ENCODE measurements around the gene GLUL.

DNA sequence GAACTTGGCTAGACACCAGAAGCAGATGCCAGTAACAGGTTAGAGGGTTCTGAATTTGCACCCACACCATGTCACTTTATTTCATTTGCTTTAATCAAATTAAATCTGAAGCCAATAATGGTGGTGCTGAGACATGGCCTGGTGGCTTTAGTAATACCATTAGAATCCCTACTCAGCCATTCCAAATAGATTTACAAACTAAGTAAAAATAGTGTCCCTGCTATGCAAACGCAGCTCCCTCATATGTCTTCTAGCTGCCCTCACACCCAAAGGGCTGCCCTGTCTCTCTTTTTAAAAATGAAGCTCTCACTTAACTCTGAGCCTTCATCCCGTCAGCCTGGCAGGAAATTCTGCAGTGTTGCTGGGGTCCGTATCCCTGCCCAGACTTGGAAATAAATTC lies 21.1 kb downstream of the GLUL start:
- TF ChIP-seq, protein P1, sequence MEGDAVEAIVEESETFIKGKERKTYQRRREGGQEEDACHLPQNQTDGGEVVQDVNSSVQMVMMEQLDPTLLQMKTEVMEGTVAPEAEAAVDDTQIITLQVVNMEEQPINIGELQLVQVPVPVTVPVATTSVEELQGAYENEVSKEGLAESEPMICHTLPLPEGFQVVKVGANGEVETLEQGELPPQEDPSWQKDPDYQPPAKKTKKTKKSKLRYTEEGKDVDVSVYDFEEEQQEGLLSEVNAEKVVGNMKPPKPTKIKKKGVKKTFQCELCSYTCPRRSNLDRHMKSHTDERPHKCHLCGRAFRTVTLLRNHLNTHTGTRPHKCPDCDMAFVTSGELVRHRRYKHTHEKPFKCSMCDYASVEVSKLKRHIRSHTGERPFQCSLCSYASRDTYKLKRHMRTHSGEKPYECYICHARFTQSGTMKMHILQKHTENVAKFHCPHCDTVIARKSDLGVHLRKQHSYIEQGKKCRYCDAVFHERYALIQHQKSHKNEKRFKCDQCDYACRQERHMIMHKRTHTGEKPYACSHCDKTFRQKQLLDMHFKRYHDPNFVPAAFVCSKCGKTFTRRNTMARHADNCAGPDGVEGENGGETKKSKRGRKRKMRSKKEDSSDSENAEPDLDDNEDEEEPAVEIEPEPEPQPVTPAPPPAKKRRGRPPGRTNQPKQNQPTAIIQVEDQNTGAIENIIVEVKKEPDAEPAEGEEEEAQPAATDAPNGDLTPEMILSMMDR (conservative IDR thresholded peaks at IDR 0.05; ENCODE audit: low read depth, low read length) = no peak
- no peak for TF ChIP-seq EZH2 (IDR thresholded peaks at IDR 0.05; ENCODE audit: low read length, unreplicated experiment)
